Measurements from ENCODE around the gene ARSI. TPM values are rescaled to one million over a fixed set of nuclear protein-coding genes. Genes with fewer than 3 reads are reported as not detected.
A peak's percentile ranks its signal among the peaks of the same experiment; 100 is the strongest.

ARSI gene
- total RNA-seq: 0.65 TPM

DNA sequence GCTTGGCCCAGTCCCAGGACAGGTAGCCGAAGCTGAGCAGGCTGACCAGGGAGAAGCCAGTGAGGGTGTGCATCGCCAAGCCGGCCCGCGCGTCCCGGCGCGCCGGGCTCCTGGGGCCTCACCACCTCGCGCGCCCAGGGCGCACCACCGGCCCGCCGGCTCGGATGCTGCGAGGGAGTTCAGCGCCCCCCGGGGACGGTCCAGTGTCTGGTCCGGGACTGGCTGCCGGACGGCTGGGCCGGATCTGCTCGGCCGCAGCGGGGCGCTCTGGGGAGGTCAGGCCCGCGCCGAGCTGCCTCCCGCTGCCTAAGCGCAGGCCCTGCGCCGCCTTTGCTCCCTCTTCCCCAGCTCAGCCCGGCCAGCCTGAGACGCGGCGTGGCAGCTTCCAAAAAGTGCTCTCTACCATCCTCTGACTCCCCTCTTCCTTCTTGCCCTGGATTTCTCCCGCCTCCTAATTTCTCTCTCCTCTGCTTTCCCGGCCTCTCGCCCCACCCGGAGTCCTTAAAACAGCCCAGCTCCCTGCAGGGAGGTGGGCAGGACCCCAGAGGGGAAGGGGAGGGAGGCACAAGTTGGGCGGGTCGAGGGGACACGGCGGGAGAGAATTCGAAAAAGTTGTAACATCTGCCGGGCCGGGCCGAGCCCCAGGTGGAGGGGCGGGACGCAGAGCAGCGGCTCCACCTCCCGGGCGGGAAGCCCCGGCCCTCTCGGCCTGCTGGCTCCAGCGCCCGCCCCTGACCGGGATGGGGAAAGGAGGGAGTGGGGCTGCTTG, at the start of gene ARSI:
Gene ARSI (minus strand): TSS at position 605 of the 769 bp plus-strand sequence. CDS start 532 bp downstream, at position 73.
- no peak for DNase-seq (ENCODE audit: low spot score)

DNA sequence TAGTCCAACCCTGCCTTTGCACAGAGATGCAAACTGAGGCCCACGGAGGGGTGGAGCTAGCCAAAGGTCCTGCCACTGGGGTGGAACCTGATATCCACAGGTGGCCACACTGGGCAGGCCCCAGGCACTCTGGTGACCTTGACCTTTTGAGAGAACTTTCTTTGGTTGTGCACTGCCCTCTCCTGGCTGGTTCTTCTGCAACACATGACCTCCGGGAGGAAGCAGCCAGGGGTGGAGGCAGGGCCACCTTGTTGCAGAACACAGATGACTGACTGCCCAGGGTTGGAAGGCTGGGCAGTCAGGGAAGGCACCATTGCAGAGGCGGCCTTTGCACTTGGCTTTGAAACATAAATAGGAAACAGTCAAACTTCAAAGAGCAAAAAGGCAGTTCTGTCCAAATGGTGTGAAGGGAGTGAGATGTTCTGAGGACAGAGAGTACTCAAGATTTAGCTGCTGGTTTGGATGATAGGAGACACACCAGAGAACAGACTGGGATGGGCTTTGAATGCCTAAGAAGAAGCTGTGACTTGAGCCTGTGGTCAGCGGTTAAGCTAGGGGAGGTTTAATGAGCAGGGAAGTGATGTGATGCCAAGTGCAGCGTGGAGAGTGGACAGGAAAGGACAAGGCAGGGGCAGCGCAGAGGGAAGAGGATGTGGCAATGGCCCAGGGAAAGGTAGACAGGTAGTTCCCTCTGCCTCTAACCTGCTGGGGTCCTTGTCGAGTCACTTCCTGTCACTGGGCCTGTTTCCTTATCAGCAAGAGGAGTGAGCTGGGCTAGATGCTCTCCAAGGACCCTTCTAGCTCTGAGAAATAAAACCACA, 48.0 kb upstream of the ARSI start:
- DNase-seq (ENCODE audit: low spot score): peak; percentile 81

GRCh38 chr5:150349681-150350275, 47.1 kb upstream of the ARSI start:
- no peak for DNase-seq (ENCODE audit: low spot score)

GRCh38 chr5:150347451-150347850, 44.7 kb upstream of the ARSI start:
- no peak for DNase-seq (ENCODE audit: low spot score)

GRCh38 chr5:150347003-150347402, 44.3 kb upstream of the ARSI start:
- no peak for DNase-seq (ENCODE audit: low spot score)

- no peak for DNase-seq (ENCODE audit: low spot score)
Observed at GRCh38 chr5:150346592-150346991, 43.9 kb upstream of the ARSI start.

- no peak for DNase-seq (ENCODE audit: low spot score)
Observed at GRCh38 chr5:150345716-150346115, 43.0 kb upstream of the ARSI start.

DNA sequence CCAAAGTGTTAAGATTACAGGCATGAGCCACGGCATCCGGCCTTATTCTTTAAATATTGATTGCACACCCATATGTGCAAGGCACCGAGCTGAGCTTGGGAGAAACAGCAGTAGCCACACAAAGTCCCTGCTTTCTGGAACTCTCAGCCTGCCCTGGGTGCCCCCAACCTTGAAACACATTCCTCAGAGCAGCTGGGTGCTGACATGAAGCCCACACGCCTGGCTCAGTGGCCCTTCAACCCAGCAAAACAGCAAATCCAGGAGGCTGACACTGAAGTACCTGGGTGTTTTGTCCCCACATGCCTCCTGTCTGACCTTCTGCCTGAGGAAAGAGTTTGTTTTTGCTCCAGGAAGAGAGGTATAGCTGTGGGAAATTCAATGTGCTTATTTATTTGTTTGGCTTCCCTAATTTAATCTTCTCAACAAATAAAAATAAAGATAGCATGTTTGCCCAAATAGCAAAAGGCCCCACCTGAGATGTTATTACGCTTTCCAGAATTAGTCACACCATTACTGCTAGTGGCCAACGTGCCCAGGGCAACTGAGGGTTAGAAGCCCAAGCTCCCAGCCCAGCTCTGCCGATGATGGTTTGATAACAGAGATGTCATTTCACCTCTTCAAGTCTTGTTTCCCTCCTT, 41.4 kb upstream of the ARSI start:
- DNase-seq (ENCODE audit: low spot score): no peak

GRCh38 chr5:150342583-150342982, 39.9 kb upstream of the ARSI start:
- DNase-seq (ENCODE audit: low spot score): no peak

GRCh38 chr5:150341989-150342388, 39.3 kb upstream of the ARSI start:
- DNase-seq (ENCODE audit: low spot score): no peak

GRCh38 chr5:150341331-150341730, 38.6 kb upstream of the ARSI start:
- no peak for DNase-seq (ENCODE audit: low spot score)

DNA sequence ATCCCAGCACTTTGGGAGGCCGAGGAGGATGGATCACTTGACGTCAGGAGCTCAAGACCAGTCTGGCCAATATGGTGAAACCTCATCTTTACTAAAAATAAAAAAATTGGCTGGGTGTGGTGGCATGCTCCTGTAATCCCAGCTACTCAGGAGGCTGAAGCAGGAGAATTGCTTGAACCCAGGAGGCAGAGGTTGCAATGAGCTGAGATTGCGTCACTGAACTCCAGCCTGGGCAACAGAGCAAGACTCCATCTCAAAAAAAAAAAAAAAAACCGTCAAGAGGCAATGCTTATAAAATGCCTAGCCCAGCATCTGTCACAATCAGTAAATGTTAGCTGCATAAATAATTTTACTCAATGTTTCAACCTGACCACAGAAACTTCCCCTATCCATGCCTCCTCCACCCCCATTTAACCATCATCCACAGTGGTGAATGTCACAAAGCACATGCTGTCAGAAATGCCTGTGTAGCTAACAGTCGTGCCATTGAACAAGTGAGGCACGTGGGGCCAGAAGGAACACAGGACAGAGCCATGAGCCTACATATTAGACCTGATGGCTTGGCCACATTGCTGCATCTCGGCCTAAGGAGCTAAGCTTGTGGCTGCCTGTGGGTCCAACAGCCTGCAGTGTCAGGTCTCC, 38.0 kb upstream of the ARSI start:
- no peak for DNase-seq (ENCODE audit: low spot score)

DNA sequence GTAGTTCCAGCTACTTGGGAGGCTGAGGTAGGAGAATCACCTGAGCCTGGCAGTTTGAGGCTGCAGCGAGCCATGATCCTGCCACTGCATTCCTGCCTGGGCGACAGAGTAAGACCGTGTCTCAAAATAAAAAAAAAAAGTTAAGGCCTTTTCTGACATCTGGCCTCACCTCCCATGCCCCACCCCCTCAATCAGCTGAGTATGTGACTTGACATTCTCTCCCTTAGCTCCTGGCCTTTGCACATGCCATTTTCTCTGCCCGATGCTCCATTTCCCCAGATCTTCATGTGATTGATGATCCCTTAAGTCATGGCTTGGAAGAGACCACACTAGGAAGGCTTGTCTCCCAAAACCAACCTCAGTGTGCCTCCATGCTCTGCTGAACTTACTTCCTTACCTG, 37.1 kb upstream of the ARSI start:
- DNase-seq (ENCODE audit: low spot score): no peak

- DNase-seq (ENCODE audit: low spot score): no peak
Observed at GRCh38 chr5:150339165-150339564, 36.5 kb upstream of the ARSI start.

- DNase-seq (ENCODE audit: low spot score): no peak
Observed at GRCh38 chr5:150338546-150338945, 35.8 kb upstream of the ARSI start.

GRCh38 chr5:150335778-150336177, 33.1 kb upstream of the ARSI start:
- no peak for DNase-seq (ENCODE audit: low spot score)

GRCh38 chr5:150333400-150333799, 30.7 kb upstream of the ARSI start:
- DNase-seq (ENCODE audit: low spot score): no peak

GRCh38 chr5:150329881-150330876, 27.5 kb upstream of the ARSI start:
- no peak for DNase-seq (ENCODE audit: low spot score)

DNA sequence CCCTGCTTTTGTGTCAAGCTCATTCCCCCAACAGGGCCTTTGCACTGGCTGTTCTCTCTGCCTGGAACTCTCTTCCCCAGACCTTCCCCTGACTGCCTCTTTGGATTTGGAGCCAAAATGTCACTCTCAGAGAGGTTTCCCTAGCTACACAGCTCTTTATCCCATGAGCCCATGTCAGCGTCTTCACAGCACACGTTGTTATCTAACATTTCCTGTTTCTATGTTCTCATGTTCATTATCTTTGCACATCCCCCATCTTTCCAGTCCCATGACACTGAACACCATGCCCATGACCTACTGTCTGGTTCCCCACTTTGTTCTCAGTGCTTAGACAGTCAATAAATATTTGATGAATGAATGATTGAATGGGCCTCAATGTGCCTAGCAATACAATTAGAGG, 26.3 kb upstream of the ARSI start:
- no peak for DNase-seq (ENCODE audit: low spot score)

GRCh38 chr5:150328515-150328914, 25.8 kb upstream of the ARSI start:
- DNase-seq (ENCODE audit: low spot score): no peak

Measured in ureter (tissue), 1 donor.